ENCODE measurements around the gene TPGS1.

DNA sequence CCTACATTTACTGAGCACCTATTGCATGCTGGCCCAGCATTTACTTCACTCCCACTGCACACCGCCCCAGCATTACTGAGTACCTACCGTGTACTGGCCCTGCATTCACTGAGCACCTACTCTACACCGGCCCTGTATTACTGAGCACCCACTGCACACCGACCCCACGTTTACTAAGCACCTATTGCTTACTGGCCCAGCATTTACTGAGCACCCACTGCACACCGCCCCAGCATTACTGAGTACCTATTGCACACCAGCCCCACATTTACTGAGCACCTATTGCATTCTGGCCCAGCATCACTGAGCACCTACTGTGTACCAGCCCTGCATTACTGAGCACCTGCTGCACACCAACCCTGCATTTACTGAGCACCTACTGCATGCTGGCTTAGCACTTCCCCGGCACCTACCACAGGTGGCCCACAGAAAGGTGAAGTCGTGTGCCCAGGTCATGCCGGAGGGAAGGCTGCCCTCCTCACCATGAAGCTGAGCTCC lies 6.9 kb downstream of the TPGS1 start:
- TF ChIP-seq, protein P1, sequence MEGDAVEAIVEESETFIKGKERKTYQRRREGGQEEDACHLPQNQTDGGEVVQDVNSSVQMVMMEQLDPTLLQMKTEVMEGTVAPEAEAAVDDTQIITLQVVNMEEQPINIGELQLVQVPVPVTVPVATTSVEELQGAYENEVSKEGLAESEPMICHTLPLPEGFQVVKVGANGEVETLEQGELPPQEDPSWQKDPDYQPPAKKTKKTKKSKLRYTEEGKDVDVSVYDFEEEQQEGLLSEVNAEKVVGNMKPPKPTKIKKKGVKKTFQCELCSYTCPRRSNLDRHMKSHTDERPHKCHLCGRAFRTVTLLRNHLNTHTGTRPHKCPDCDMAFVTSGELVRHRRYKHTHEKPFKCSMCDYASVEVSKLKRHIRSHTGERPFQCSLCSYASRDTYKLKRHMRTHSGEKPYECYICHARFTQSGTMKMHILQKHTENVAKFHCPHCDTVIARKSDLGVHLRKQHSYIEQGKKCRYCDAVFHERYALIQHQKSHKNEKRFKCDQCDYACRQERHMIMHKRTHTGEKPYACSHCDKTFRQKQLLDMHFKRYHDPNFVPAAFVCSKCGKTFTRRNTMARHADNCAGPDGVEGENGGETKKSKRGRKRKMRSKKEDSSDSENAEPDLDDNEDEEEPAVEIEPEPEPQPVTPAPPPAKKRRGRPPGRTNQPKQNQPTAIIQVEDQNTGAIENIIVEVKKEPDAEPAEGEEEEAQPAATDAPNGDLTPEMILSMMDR (IDR thresholded peaks at IDR 0.05): no peak
- TF ChIP-seq POLR2A (IDR thresholded peaks at IDR 0.05): no peak

Measured in body of pancreas (tissue), 4 donors.